RKO (cell line): ENCODE measurements around the gene RENBP.
A peak's percentile ranks its signal among the peaks of the same experiment; 100 is the strongest.

Source experiments
- DNase-seq: peaks from one replicate; pipeline ENCODE4 v3.0.0-alpha.2; 2016; ENCODE audit warnings: low spot score

Gene RENBP

DNA sequence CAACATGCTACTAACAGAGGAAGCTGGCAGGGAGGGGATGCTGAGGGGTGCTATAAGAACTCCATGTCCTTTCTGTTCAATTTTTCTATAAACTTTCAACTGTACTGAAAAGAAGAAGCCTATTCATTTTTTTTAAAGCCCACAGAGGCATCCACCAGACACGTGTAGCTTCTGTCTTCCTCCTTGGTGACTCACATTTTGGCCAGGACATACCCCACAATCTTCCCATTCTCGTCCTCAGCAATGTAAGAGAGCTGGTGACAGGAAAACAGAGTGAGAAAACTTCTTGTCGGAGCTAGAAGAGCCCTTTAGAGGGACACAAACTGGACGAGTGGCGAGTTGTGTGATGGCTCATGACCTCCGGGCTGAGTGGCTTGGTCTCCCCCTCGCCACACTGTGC is 10.7 kb downstream of the RENBP start:
- peak; percentile 57 for DNase-seq

- DNase-seq: no peak
These were observed 12.1 kb downstream of the RENBP start for GRCh38 chrX:153932220-153932915.

DNA sequence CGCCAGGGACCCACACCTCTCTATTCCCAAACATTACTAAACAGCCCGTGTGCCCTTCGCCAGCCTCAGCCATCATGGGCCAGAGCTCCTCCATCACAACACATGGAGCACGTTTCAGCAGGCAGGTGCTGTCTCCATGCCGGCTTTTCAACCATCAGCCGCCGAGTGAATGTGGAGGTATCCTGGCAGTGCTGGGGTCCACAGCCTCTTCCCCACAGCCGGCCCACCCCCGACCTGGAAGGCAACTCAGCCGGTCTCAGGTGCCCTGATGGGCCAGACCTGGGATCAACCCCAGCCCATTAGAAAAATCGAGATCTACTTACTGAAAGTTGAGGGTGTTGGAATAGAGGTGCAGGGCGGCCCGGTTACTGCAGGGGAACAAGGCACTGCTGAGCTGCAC is 12.7 kb downstream of the RENBP start:
- no peak for DNase-seq

DNA sequence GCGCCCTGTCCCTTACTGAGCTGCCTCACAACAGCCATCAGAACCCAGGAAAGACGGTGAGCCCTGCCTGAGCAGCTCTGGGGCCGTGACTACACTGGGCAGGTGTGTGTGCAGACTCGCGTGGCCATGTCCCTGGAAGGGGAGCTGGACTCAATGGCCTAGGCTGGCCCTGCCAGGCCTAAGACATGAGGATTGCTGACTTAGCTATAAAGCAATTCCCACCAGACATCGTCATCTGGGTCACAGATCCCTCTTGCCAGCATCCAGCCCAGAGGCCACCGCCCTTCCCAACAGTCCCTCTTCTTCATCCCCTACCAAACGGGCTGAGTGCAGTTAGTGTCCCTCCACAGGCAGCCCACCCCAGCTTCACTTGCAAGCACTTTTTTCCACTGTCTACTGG is 13.3 kb downstream of the RENBP start:
- DNase-seq: no peak

- no peak for DNase-seq
These were observed 14.2 kb downstream of the RENBP start for GRCh38 chrX:153930011-153930910.

GRCh38 chrX:153929576-153929975 is 14.9 kb downstream of the RENBP start:
- DNase-seq: no peak

DNA sequence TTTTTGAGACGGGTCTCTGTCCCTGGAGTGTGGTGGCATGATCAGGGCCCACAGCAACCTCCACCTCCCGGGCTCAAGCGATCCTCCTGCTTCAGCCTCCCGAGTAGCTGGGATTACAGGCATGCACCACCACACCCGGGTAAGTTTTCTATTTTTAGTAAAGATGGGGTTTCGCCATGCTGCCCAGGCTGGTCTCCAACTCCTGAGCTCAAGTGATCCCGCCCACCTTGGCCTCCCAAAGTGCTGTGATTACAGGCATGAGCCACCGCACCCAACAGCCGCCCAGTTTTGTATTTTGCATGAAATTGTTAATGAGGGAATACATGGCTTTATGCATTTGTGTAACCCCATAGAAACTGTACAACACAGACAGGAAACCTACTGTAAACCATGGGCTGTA is 15.6 kb downstream of the RENBP start:
- DNase-seq: no peak

GRCh38 chrX:153927922-153928760 is 16.3 kb downstream of the RENBP start:
- DNase-seq: peak; percentile 99

- no peak for DNase-seq
These were observed 16.8 kb downstream of the RENBP start for GRCh38 chrX:153927672-153927921.

GRCh38 chrX:153926858-153927671 is 17.4 kb downstream of the RENBP start:
- peak; percentile 31 for DNase-seq

DNA sequence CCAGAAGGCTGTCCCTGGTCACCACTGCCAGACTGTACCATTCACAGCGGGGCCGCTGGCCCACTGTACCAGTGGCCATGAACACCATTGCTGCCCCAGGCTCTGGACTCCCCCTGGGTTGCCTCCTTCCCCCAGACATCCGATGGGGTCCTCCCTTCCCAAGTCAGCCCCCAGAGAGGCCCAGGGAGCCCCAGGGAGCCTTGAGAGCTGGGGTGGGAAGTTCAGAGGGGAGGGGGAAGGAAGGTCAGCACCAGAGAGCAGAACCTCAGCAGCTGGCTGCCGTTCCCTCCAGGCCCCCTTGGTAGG is 17.9 kb downstream of the RENBP start:
- DNase-seq: no peak

- DNase-seq: no peak
These were observed 18.5 kb downstream of the RENBP start, which contains the start of gene ARHGAP4 for GRCh38 chrX:153925739-153926551. ARHGAP4 (minus strand) TSS chrX:153926264; CDS start chrX:153926202, 62 bp downstream.

DNA sequence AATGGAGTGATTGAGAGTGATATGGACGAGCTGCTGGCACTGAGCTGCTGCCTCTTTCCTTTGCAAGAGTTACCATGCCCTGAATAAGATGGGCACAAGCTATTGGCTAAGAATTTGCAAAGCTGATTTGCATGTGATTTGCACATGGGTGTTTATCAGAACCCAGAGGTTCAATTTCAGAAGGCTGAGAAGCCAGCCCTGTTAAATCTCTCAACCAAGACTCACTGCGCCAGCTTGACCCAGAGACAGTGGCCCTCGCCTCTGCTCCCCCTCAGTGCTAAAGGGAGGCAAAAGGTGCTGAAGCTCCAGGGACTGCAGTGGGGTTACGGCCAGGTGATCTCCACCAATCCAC is 19.1 kb downstream of the RENBP start:
- no peak for DNase-seq

DNA sequence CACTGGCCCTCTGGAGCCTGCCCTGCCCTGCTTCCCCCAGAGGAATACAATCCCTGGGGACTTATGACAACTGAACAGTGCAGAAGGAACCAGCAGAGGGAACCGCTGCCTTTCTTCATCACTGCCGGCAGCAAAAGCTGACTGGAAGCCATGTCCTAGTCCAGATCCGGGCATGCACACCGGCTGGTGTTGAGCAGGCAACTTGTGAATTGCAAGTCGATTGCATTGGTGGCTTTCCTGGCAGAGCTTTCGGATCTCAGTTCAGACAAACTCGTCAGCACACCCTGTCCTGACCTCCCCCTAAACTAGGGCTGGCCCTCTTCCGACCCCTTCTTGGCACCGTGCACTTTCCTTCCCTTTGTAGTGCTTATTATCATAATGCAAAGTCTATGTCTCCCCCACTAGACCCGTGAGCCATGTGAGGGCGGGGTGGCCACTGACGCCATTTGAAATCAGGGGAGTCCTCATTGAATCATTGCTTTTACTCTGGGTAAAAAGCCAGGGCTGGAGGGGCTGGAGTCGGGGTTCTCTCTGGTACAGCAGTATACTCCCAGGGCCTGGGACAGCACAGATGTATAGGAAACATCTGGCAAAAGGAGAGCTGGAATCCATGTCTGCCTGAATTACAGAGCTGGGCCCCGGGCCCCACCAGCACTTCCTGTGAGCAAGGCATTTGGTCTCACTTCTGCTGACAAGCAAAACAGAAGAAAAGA is 20.1 kb downstream of the RENBP start:
- peak; percentile 65 for DNase-seq

- DNase-seq: peak; percentile 54
These were observed 21.2 kb downstream of the RENBP start for GRCh38 chrX:153922932-153923857.

GRCh38 chrX:153921511-153922446 is 22.7 kb downstream of the RENBP start:
- no peak for DNase-seq

DNA sequence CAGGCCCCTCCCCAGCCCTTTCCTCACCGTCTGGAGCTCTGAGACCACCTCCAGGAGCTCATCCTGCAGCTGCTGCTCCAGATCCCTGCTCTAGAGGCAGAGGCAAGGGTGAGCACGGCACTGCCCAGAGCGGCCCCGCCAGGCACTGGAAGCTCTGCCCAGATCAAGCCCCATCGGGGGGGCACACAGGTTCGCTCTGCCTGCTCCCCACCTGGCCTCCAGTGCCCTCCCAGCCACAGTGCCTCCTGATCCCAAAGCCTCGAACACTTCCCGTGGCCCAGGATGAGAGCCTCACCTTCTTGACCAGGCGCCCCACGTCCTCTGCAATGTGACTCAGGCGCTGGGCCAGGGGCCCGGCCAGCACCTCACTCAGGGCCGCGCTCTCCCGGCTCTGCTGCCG is 23.4 kb downstream of the RENBP start:
- no peak for DNase-seq

DNA sequence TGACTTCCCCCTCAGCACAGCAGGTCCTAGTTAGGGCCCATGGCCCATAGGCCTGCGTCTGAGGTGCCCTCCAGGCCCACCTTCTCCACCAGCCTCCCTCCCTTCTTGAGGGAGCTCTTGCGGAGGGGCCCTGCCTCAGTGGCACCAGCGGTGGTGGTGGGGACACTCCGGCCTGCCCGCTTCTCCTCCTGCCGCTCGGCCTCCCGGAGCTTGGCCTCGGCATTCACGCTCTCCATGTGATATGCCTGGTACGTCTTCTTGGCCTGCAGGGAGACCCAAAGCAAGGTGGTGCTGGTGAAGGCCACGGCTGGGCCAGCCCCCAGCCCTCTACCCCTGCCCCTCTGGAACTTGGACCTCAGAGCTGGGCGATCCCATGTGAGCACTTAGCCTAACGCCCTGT is 23.9 kb downstream of the RENBP start:
- DNase-seq: no peak
